Suppressor macrophage treated with lipopolysaccharide for 4 hours (primary cell): ENCODE results near the gene HPX.

ENCODE experiments used
- DNase-seq: peaks from one replicate; pipeline ENCODE4 v3.0.0-alpha.2; 2020

The HPX gene

DNA sequence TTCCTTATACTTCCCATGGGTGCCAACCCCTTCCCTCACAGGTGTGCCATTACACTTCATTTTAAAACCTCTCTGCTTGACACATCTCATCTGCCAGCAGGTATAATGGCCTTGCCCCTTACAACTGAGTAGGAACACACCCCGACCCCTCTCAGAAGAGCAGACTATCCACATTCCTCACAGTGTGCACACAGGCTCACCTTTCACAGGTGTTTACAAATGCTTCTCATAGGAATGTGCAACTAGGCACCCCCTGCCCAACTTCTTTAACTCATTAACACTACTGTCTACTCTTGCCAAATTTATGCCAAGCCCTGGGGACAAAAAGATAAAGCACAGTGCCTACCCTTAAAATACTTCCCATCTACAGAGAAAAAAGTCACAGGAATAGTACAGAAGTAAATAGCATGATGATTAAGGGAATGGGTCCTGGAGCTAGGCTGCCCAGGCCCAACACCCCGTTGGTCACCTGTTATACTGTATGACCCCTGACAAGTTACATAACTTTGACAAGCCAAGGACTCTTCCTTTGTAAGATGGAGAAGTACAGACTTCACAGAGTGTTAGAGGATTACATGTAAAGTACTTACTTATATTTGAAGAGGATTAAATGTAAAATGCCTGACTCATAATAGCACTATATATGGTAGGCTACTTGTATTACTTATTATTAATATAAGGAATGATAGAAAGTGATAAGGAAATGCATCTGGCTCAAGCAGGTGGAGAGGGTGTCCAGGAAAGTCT is 17.7 kb upstream of the HPX start:
- no peak for DNase-seq

DNA sequence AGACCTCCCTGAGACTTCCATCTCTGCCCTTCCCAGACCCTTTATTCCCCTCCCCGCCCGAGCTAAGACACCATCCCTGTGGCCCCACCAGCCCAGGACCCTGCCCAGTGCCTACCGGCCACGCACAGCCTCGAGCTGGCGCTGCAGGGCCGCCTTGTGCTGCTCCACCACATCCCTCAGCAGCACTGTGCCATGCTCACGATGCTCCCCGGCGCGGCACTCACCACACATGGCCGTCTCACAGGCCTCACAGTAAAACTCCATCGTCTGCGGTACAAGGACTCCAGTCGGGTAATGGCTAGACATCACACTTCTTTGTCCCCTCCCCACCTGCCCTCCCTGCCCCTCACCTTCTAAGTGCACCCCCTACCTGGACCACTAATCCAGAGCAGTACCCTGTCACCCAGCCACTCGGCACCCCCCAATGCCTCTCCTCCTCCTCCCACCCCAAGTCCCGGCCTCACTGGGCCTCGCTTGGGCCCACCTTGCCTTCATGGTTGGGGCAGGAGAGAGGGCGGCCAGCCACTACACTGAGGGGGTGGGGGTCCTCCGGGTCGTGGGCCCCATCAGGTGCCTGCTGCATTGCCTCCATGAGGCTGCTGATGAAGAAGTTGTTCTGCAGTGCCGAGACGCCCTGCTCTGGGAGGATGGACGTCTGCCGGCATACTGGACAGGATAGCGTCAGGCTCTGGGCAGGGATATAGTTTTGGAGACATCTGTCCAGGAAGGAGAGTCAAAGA is 17.0 kb upstream of the HPX start:
- DNase-seq: no peak

GRCh38 chr11:6456361-6457073 is 15.7 kb upstream of the HPX start:
- DNase-seq: no peak

GRCh38 chr11:6455070-6455469 is 14.3 kb upstream of the HPX start:
- DNase-seq: no peak

DNA sequence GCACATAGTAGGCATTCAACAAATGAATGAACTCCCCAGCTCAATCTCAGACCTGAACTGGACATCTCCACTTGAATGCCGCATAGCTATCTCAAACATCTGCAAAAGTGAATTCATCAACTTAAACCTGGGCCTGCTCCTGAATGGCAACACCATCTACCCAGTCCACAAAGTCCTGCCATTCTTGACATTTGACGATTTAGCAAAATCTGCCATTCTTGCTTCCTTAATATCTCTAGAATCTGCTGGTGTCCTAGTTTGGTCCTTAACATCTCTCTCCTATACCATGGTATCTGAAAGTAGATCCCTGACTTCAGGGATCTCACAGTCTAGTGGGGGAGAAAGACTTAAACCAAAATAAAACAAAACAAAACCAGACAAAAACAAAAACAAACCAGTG is 12.4 kb upstream of the HPX start:
- DNase-seq: no peak

DNA sequence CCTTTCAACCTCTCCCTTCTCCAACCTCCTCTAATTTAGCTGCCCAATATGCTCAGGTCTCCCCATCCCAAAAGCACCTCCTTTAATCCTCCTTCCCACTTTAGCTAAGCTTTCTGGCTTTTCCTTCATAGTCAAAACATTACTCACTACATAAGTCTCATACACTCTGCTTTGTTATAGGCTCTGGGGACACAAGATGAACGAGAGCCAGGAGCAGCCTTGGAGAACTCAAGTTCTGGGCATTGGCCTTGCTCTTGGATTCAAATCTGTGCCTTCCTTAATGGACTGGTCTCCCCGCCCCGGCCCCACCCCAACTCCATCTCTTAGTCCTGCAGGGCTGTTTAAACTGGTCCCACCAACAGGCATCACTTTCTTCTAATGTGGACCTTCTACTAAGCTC is 11.4 kb upstream of the HPX start:
- DNase-seq: no peak

DNA sequence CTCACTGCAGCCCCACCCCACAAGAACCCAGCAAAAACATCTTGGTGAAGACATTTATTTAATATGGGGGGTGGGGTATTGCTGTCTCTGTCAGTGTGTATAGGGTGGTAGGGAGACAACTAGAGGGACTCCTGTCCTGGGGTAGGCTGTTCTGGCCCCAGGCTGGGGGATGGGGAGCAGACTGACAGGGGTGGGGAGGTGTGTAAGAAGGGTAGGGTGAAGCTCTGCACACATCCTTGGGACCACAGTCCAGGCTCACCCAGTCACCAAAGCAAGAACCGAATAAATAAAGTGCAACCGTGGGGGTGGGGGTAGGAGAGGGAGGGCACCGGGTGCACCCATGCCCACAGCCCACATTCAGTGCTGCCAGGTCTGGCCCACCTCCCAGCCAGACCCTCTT is 7.8 kb upstream of the HPX start:
- DNase-seq: no peak

GRCh38 chr11:6443269-6444003 is 2.6 kb upstream of the HPX start:
- DNase-seq: peak; percentile 71

GRCh38 chr11:6442441-6442840 is 1.7 kb upstream of the HPX start:
- no peak for DNase-seq

- peak; percentile 75 for DNase-seq
Observed at GRCh38 chr11:6438979-6439571, 1.7 kb downstream of the HPX start.

- DNase-seq: peak; percentile 68
Observed at GRCh38 chr11:6437993-6438392, 2.8 kb downstream of the HPX start.

GRCh38 chr11:6437423-6437822 is 3.4 kb downstream of the HPX start:
- no peak for DNase-seq

DNA sequence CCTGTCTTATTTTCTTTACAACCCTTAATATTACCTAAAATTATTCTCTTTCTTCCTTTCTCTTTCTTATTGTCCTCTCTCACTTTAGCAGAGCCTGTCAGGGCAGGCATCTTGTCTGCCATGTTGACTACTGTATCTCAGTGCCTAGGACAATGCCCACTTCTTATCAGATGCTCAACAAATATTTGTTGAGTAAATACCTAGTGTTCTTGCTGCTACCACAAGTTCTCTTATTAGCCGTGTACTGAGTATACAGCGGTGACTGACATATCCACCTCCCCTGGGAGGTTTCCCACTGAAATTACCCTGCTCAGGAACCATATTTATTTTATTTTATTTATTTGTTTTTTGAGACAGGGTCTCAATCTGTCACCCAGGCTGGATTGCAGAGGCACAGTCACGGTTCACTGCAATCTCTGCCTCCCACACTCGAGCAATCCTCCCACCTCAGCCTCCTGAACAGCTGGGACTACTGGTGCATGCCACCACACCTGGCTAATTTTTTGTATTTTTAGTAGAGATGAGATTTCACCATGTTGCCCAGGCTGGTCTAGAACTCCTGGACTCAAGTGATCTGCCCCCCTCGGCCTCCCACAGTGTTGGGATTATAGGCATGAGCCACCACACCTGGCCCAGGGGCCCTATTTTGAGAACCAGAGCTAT is 6.7 kb downstream of the HPX start:
- DNase-seq: no peak

DNA sequence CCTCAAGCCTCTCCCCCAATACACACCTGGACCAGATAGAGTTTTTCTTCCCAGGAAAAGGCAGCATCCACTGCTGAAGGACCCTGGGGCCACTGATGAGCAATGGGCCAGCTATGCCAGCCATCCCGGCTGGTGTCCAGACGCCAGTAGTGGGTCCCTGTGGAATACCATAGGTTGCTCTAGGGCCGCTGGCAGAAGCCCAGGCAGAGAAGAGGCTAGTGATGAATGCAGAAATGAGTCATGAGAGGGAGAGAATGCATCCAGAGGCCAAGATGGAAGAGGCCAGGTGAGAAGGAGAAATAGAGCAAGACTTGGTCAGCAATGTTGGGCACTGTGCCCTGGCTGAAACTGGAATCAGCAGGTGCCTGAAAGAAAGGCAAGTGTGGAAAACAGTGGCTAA is 8.9 kb downstream of the HPX start:
- DNase-seq: no peak

GRCh38 chr11:6427516-6427915 is 13.3 kb downstream of the HPX start:
- DNase-seq: no peak

GRCh38 chr11:6420677-6421076 is 20.1 kb downstream of the HPX start:
- no peak for DNase-seq

GRCh38 chr11:6419009-6419631 is 21.7 kb downstream of the HPX start, which contains the start of gene APBB1:
APBB1 (minus strand) TSS chr11:6419094; CDS start chr11:6411347, 7,747 bp downstream.
- DNase-seq: peak; percentile 45

DNA sequence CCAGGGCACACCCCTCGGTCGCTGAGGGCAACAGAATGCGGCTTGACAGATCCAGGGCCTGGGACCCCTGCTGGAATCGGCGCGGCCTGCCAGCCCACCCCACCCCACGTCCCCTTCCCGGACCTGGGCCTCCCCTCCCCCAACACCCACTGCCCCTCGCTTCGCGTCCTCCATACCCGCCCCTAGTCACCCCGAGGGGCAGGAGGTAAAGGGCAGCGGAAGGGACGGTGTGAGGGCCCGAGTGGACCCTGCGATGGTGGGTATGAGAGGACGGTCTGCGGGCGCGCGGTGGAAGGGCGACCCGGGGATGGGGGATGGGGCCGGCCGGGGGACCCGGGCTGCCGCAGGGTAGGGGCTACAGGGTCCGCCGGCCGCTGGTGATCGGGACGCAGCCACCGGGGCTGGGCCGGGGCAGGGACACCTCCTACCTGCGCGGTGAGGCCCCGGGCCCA is 22.2 kb downstream of the HPX start:
- DNase-seq: no peak

GRCh38 chr11:6417907-6418556 is 22.8 kb downstream of the HPX start:
- DNase-seq: no peak

DNA sequence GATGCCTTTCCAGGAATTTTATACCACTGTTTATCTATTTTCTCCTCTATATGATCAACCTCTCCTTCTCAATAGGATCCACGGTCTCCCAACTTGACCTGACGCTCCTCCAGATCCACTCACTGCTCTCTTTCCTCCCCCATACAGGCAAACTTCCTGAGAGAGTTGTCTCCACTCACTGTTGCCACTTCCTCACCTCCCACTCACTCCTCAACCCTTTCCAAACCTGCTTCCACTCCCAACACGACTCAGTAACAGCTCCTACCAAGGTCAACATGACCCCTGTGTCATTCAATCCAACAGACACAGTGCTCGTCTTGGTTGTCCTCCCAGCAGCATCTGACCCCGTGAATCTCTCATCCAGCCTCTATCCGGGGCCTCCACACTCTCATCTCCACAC is 25.0 kb downstream of the HPX start:
- peak; percentile 38 for DNase-seq

- DNase-seq: peak; percentile 83
Observed at GRCh38 chr11:6414874-6415328, 25.9 kb downstream of the HPX start.
